GM12875 (cell line): ENCODE data around the gene SMIM36.

Experiments used
- H3K4me3 ChIP-seq: one replicate; pipeline ENCODE4 v1.5.1; 2011; ENCODE audit warnings: low read depth, low read length, control low read depth
- CTCF ChIP-seq: IDR thresholded peaks from 2 replicates; pipeline ENCODE4 v1.5.1; 2011; ENCODE audit warnings: low read depth, mild to moderate bottlenecking, control low read depth, inconsistent platforms, low read length, moderate library complexity, borderline replicate concordance; ENCODE audit not compliant: insufficient read depth

SMIM36 gene

GRCh38 chr17:55440391-55440790, 70.9 kb downstream of the SMIM36 start:
- no peak for TF ChIP-seq CTCF
- no peak overlapping the region for H3K4me3 ChIP-seq

DNA sequence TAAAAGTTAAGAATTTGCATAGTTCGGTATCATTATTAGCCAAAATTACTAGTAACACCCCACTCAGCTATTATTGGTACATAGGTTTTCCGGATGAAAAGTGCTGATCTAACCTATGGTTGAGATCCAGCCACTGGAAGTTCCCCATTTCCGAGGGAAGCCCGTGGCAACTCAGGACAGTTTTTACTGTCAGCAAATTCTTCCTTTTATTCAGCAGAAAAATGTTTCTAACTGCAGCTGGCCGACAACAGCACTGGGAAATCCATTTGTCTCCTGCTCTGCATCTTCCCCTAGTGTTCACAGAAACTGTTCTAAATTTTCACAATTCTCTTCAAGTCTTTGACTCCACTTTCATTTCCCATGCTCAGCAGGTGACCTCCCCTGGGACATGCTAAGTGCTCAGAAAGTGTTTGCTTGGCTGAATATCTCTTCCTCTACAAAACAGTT, 74.1 kb downstream of the SMIM36 start:
- TF ChIP-seq CTCF: no peak
- H3K4me3 ChIP-seq: no peak overlapping the region

GRCh38 chr17:55436224-55437158, 74.8 kb downstream of the SMIM36 start:
- TF ChIP-seq CTCF: no peak
- H3K4me3 ChIP-seq: no peak overlapping the region

DNA sequence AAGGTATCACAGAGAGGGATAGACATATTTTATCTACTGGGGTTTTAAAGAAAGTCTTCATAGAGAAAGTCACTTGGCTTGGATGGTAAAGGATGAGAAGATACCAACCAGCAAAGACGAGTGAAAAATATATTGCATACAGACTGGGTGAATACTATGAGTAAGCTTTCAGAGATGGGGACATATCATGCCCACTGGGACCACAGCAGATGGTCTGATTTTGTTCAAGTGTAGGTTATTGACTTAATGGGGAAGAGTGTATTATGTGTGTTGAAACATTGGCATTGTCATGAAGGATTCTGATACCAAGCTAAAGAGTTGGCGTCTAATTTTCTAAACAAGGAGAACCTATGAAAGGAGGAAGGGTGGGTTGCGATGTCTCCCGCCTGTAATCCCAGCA, 75.8 kb downstream of the SMIM36 start:
- no peak for TF ChIP-seq CTCF
- no peak overlapping the region for H3K4me3 ChIP-seq

- no peak overlapping the region for H3K4me3 ChIP-seq
- TF ChIP-seq CTCF: no peak
These were observed 76.5 kb downstream of the SMIM36 start for GRCh38 chr17:55434721-55435120.

- no peak overlapping the region for H3K4me3 ChIP-seq
- no peak for TF ChIP-seq CTCF
These were observed 77.4 kb downstream of the SMIM36 start for GRCh38 chr17:55433629-55434422.
